ENCODE data around the gene CNTN4.

Gene CNTN4

DNA sequence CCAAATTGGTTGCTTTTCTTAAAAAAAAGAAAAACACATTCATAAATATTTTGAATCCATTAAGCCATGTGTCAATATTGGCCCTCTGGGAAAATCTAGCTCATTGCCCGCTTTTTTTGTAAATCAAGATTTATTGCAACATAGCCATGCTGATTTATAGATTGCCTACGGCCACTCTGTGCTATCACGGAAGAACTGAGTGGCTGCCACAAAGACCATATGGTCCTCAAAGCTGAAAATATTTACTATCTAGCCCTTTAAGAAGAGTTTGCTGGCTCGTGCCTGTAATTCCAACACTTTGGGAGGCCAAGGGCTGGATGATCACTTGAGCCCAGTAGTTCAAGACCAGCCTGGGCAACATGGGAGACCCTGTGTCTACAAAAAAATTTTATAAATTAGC is 965.6 kb downstream of the CNTN4 start:
- no peak for DNase-seq (ENCODE audit: low spot score)

DNA sequence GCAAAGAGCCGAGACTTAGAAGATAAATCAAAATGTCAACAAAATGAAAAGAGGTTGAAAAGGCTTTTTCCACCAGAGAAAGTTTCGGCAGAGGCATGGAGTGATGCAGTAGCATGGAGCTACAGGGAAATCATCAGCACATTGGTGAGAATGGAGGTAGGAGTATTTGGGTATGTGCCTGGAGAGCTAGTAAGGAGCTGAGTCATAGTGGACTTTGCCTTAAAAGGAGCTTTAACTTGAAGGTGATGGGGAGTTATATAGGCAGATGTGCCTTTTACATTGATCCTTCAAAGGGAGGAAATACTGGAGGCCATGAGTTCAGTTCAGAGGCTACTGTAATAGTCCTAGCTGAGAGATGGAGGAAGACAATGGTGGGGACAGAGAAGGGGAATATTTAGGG is 967.2 kb downstream of the CNTN4 start:
- no peak for DNase-seq (ENCODE audit: low spot score)

DNA sequence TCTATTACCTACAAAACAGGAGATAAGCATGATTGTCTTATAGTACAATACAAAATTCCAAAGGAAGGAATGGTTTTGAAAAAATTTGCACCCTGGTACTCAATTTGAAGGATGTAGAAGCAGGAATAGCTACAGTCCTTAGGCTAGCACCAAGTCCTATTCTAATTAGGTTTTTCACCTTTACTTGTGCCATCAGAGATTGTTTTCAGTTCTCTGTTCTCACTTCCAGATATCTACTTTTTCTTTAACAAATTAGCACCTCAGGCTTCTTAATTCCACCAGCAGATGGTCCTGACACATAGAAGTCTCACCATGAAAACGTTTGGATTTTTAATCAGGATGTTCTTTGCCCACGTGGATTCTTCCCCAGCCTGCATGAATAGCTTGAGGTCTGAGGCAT is 967.7 kb downstream of the CNTN4 start:
- DNase-seq (ENCODE audit: low spot score) = no peak

DNA sequence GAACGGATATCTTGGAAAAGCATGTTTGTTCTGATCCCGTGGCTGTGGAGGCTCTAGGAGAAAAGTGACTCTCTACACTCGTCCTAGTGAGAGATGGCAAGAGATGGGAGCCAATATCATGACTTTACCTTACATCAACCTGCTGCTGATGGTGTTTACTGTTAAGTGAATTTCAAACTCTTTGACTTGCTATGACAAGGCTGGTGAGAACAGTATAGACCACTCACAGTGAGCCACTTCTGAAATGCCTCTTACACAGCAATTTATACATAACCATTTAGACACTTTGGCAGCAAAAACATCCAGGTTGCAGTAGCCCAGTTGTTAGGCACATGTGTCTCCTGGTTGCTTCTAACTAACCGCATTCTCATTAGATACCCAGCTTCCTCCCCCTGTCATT is 968.2 kb downstream of the CNTN4 start:
- no peak for DNase-seq (ENCODE audit: low spot score)

DNA sequence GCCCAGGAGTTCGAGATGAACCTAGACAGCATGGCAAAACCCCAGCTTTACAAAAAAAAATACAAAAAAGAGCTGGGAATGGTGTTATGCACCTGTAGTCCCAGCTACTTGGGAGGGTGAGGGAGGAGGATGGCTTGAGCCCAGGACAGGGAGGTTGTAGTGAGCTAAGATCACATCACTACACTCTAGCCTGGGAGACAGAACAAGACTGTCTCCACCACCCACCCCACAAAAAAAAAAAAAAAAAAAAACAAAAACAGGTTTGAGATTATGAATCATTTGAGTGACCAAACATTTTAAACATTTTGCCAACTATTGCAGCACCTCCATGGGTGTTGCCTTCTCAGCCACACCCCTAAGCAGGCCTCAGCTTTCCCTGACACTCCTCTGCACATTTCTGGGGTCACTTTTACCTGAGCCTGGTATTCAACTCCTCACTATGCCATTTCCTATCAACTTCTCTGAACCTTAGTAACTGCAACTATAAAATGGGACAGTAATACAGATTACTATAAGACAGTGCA is 969.8 kb downstream of the CNTN4 start:
- no peak for DNase-seq (ENCODE audit: low spot score)

DNA sequence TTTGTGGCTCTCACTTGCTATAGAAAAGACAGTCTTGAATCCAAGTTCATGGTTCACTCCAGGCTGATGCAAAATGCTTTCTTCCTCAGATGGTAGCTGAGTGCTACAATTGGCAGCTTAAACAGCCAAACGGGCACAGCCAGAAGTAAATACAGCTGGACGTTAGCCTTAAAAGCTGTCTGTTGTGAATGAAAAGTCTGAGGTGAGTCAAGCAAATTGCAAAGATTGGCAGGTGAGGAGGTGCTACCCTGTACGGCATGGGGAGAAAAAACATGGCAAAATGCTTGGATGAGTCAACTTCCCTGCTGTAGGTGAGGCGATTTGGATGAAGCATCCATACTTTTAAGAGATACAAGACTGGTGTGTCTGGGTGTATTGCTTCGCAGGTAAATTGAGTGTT is 971.1 kb downstream of the CNTN4 start:
- no peak for DNase-seq (ENCODE audit: low spot score)

DNA sequence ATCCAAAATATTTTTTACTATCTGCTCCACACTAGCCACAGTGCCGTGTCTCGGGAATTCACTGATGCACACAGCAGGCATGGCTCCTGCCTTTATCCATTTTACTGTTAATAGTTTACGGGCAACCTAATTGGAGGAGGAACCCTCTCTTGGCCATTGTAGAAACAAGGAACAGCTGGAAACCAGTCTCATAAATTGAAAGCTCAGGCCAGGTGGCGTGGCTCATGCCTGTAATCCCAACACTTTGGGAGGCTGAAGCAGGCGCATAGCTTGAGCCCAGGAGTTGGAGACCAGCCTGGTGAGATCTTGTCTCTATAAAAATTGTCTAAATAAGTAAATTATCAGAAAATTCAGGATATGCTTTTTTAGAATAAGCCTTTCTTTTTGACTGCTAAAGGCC is 972.5 kb downstream of the CNTN4 start:
- DNase-seq (ENCODE audit: low spot score) = no peak

DNA sequence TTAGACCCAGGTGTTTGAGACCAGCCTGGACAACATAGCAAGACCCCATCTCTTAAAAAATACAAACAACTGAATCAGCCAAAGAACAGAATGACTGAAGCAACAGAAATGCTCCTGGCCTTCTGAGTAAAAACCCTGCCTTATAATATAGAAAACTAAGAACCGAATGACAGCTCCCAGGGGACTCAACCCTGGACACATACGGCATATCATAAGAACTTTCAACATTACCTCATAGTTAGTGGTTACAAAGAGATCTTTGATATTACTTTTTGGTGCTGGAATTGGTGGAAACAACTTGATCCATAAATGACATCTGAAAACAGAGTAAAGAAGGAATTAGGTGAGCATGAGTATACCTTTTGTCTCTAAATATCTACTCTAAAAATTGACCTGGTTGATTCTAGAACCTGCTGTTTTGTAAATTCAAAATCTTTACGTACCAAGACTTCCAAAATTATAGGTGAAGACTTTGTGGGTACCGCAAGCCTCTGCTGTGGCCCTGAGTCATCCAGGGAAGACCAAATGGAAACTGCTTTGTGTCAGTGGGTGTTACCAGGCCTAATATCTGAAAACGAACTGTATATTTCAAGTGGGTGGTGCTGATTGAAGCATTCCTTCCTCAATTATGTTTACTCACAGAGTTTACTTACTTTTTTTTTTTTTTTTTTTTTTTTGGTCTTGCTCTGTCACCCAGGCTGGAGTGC is 976.0 kb downstream of the CNTN4 start:
- DNase-seq (ENCODE audit: low spot score) = no peak

DNA sequence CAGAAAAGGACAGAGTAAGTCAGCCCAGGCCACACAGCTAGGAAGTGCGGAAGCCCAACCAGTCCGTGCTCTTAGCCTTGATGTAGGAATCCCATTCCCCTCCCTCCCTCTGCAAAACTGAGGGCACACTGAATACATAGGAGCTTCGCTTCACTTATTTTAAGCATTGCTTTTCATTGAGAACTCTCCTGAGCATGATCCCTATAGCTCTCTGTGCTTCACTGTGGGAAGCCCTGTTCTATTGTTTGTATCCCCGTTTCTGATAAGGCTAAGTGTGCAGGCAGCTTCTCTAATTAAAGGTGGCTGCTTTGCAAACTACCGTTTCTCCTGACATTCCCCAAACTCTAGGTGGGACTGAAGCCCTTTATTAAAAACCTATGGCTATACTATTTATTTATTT is 981.6 kb downstream of the CNTN4 start:
- no peak for DNase-seq (ENCODE audit: low spot score)

DNA sequence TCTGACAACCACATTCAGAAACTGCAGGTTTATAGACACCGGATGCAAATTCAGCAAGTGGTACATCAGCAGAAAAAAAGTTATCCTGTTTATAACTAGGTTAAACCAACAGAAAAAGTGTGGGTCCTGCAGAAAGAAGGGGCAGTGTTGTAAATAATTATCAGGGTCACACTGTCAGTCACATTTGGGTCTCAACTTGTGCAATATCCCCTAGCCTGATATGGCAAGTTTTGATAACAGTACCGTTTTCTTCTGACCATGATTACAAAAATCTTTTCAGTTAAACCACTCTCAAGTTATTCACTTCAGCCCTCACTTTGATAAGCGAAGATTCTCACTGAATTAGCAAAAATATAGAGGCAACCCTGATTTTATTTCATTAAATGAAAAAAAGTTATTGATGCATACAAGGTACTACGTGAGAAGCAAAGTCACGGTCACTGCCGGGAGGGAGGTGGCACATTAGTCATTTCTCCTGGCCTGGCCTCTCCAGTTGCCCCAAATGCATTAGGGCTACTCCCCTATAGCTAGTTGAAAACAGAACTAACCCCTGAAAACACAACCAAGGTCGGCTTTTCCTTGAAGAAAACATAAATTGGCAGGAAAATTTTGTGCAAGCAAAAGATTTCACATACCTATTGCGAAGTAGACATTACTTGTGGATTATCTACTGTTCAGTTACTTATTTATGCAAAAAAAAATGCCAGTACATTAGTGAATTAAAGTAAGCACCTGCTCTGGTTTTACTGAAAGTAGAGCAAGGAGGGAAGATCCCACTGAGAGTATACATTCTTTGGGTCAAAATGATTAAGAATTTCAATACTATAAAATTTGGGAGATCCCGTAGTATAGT is 982.9 kb downstream of the CNTN4 start:
- DNase-seq (ENCODE audit: low spot score) = no peak

DNA sequence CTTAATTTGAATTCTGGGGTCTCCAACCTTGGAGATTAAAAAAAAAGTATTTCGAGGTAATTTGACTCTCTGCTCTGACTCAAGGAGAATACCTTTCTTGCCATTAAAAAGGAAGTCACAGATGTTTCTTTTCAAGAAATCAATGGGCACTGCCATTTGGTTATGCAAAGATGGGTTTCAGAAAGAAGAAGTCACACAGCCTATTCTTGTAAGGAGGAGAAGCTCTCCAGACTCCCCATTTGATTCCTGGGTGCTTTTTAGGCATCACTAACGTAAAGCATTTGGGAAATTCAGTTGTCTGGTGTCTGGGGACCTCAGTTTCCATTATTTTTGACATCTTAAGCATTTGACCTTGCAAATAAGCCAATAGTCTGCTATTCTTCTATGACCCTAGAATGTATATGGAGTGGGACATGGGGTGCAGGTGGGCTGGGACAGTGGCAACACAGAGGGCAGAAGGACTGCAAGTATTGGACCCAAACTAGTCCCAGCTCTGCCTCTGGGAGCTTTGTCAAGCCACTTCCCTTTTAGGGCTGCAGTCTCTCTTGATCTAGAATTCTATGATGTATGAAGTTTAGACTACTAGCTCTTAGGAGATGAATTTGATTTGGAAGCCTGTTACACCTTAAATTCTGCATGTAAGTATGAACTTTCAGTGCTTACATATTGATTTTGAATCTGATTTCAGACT is 983.7 kb downstream of the CNTN4 start:
- DNase-seq (ENCODE audit: low spot score) = no peak

DNA sequence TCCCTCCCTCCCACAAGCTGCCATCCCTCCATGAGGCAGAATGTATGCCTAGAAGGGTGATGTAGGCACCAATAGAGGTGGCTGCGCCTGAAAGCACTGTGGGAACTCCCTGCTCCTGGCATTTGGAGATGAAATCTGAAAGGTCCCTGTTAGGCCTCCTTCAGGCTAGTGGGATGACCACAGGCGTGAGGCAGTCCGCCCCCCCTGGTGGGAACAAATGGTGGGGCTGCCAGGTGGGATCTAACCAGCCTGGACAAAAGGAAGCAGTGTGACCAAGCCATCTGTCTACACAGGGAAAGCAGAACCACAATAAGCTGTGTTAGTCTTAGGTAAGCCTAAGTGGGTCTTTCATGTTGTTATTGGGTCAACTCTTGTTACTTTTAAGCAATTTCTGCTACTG is 986.2 kb downstream of the CNTN4 start:
- no peak for DNase-seq (ENCODE audit: low spot score)

DNA sequence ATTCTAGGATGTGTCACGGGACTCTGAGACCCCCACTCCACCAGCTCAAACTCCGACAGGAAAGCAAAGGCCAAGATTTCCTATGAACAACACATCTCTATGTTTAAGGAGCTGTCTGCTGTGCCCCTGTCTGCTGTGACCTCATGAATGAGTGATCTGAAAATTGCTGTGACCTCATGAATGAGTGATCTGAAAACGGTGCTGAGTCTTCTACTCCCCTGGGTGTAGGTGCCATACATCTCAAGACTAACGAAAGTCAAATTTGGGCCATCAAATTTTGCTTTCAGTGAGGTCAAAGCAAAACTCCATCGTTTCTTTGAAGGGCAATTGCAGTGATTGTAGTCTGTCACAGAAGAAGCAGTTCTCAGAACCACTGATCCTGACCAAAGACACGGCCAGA is 987.1 kb downstream of the CNTN4 start:
- DNase-seq (ENCODE audit: low spot score) = no peak

DNA sequence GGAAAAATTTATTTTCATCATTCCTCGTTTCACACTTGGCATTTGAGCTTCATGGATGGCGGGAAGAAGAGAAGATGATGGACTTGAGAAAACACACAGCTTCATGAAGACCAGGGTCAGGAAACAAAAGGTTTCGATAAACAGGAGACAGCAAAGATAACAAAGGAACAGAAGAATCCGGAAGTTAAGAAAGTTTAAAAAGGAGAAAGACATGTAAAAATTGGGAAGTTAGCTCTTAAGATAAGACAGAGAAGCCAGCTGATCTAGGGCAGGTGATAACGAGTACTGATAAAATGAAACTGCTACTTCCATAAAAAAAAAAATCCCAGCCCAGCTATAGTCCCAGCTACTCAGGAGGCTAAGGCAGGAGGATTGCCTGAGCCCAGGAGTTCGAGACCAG is 987.6 kb downstream of the CNTN4 start:
- DNase-seq (ENCODE audit: low spot score) = no peak

DNA sequence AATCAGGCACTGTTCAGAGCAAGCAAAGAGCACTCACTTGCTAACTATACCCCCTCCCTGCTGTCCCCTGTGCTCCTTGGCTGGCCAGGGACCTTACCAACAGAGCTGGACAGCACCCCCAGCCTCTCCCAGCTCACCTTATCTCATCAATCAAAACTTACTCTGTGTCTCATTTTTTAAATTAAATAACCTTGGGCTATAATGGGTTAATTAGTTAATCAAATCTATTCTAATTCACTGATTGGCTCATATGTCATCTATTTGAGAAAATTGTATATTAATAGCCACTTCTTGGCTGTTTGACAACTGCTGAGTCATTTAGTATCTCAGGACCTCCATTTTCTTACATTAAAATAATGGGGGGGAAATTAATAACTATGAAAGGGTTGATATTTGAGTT is 988.6 kb downstream of the CNTN4 start:
- DNase-seq (ENCODE audit: low spot score) = no peak

DNA sequence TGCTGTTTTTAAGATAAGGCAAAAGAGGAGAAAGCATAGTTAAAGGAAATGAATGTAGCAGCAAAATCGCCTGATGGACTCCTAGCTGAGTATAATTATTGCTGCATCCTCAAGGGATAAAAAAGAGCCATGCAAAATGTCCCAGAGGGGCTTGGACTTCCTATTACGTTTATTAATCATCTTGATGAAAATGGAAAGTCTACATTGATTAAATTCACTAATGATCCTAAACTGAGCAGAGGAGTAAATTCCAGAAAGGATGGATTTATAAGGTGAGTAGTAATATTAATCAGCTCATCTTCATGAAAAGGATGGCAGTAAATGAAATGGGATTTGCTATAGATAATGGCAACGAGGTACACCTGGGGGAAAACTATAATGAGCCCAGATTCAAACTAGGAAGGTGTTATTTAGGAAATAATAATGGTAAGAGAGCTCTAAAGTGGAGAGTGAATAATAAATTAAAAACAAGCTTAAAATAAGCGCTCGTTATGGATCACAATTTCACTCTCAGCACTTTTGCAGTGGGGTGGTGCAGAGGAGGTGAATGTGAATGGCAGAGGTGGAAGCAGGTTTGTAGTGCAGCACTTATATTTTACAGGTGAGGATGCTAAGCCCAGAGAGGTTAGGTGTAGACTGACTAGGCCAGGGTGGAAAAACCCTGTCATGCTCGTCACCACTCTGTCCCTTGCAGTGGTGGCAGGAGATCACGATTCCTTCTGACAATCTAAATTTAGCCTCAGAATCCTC is 989.2 kb downstream of the CNTN4 start:
- no peak for DNase-seq (ENCODE audit: low spot score)

DNA sequence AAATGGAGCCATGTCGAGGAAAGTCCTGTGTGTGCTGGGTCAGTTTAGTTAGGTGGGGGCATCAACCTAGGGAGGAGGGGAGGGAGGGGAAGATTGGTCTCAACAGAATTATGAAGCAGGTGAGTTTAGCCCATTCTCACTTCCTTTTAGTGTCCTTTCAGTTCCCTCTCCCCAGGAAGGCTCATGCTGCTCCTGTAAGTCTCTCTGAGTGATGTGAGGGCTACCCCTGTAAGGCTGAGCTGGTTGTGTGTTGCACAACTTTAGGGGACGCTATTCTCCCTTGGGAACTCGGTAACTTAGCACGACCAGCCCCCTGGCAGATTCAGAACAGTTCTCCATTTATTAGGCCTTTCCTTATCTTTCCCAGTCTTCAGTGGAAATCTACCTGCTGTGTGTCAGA is 990.4 kb downstream of the CNTN4 start:
- no peak for DNase-seq (ENCODE audit: low spot score)

DNA sequence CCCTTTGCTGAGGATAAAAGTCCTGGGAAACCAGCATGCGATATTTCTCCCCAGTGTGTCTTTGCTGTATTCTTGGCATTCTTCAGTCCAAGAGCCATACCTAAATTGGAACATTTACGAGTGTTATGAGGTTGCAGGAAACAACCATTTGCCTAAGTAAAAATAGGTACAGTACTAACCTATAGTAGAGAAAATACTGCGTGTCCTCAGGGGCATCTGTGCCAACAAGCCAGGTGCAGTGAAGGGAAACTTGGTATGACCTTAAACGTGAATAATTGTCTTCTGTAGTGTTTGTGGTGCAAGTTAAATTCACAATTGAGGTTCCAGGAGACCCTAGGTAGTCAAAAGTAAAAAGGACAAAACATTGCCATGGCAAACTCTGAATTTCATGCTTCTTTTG is 999.3 kb downstream of the CNTN4 start:
- no peak for DNase-seq (ENCODE audit: low spot score)

DNA sequence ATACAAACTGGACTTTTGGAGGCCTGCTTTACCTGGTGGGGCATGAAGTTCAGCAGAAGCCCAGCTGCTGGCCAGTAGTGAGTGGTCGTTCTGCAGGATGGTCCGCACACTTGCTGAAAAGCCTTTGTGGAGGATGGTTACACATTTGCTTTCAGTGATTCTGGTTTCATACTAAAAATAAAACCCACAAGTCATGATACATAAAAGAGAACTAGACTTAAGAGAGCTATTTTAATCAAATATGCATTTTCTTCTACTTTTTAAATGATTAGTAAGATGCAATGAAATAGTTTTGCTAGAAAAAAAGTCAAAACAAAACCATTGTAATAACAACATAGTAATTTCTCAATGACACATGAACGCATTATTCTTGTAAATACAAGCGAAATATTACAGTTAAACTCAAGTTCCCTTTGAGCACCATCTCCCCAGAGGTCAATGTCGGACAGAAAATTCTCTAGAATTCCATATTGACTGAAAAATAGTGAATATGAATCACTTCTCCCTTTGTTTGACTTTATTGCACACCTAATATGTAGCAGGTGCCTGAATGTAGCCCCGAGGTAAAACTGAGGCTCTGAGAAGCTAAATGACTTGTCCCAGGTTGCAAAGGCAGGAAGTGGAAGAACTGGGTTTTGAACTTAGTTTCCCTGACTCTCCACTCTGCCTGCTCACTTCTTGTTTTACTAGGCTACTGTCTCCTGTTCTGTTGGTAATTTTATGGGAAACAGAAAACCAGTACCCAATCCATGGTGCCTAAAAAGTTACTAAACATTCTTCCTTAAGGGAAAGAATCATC is 1003.2 kb downstream of the CNTN4 start:
- DNase-seq (ENCODE audit: low spot score) = no peak

DNA sequence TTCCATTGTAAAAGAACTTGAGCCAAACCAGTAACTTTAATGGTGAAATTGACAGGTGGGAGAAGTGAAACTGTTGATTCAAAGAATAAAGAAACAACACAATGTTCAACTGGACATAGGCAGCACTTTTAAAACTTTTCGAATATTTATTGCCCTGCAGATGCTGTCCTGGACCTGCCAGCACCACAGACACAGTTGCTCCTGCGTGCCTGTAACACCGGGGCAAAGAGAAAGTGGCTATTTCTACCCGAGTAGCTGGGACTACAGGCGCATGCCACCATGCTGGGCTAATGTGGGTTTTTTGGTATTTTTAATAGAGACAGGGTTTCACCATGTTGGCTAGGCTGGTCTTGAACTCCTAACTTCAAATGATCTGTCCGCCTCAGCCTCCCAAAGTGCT is 1004.1 kb downstream of the CNTN4 start:
- no peak for DNase-seq (ENCODE audit: low spot score)

DNA sequence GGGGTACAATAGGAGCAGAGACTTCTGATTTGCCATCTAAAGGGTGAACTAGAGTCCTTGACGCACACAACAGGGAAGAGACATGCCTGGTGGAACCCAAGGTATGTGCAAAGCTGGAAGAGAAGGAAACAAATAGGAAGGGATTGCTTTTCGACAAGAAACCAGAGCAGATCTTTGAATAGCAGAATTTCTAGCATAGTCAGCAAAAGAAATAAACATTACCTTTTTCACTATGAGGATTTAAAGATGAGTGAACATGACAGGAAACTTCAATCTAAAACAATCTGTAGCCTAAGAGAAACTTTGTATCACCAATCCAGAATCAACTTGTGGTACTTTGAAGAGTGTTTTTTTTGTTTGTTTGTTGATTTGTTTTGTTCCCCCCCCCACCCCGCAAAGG is 1006.6 kb downstream of the CNTN4 start:
- no peak for DNase-seq (ENCODE audit: low spot score)
